Measurements from ENCODE around the gene SPTBN1.

SPTBN1 gene

GRCh38 chr2:54677476-54678265 is 221.5 kb downstream of the SPTBN1 start:
- no peak overlapping the region for H3K27ac Mint-ChIP-seq
- H3K27me3 Mint-ChIP-seq (ENCODE audit: low read depth, poor library complexity) = peaks cover 11% of the 10 kb centered on the region
- no peak for DNase-seq
- peaks cover 10% of the 10 kb centered on the region for H3K9me3 Mint-ChIP-seq
- no peak overlapping the region for H3K4me3 Mint-ChIP-seq
- peaks cover 32% of the 10 kb centered on the region for H3K4me1 Mint-ChIP-seq
- no peak for TF ChIP-seq CTCF (IDR thresholded peaks at IDR 0.05)
- peaks cover 5% of the 10 kb centered on the region for H3K36me3 Mint-ChIP-seq (ENCODE audit: low read depth)

GRCh38 chr2:54678719-54679118 is 222.6 kb downstream of the SPTBN1 start:
- H3K27ac Mint-ChIP-seq = no peak overlapping the region
- no peak overlapping the region for H3K4me3 Mint-ChIP-seq
- H3K4me1 Mint-ChIP-seq = peaks cover 23% of the 10 kb centered on the region
- peaks cover 11% of the 10 kb centered on the region for H3K27me3 Mint-ChIP-seq (ENCODE audit: low read depth, poor library complexity)
- peaks cover 10% of the 10 kb centered on the region for H3K9me3 Mint-ChIP-seq
- no peak for TF ChIP-seq CTCF (IDR thresholded peaks at IDR 0.05)
- no peak for DNase-seq
- no peaks in the 10 kb centered on the region for H3K36me3 Mint-ChIP-seq (ENCODE audit: low read depth)

- Mint-ChIP-seq H3K27ac (no peak overlapping the region), H3K4me3 (no peak overlapping the region), H3K9me3 (peaks cover 10% of the 10 kb centered on the region), H3K36me3 (ENCODE audit: low read depth) (no peaks in the 10 kb centered on the region), H3K27me3 (ENCODE audit: low read depth, poor library complexity) (peaks cover 8% of the 10 kb centered on the region), H3K4me1 (peaks cover 17% of the 10 kb centered on the region)
- no peak for TF ChIP-seq CTCF (IDR thresholded peaks at IDR 0.05)
- no peak for DNase-seq
Measured at GRCh38 chr2:54680397-54681041, 224.4 kb downstream of the SPTBN1 start.

GRCh38 chr2:54681416-54681815 is 225.3 kb downstream of the SPTBN1 start:
- Mint-ChIP-seq H3K27ac (no peak overlapping the region), H3K4me3 (no peak overlapping the region), H3K4me1 (peaks cover 17% of the 10 kb centered on the region), H3K9me3 (peaks cover 10% of the 10 kb centered on the region), H3K27me3 (ENCODE audit: low read depth, poor library complexity) (peaks cover 10% of the 10 kb centered on the region), H3K36me3 (ENCODE audit: low read depth) (no peaks in the 10 kb centered on the region)
- no peak for DNase-seq
- no peak for TF ChIP-seq CTCF (IDR thresholded peaks at IDR 0.05)

GRCh38 chr2:54683596-54683995 is 227.5 kb downstream of the SPTBN1 start:
- no peak overlapping the region for H3K4me3 Mint-ChIP-seq
- H3K4me1 Mint-ChIP-seq = peaks cover 6% of the 10 kb centered on the region
- peaks cover 10% of the 10 kb centered on the region for H3K9me3 Mint-ChIP-seq
- no peak for TF ChIP-seq CTCF (IDR thresholded peaks at IDR 0.05)
- peaks cover 17% of the 10 kb centered on the region for H3K27me3 Mint-ChIP-seq (ENCODE audit: low read depth, poor library complexity)
- H3K36me3 Mint-ChIP-seq (ENCODE audit: low read depth) = no peaks in the 10 kb centered on the region
- no peak for DNase-seq
- H3K27ac Mint-ChIP-seq = no peak overlapping the region

All from nephron progenitor cell (in vitro differentiated cells).